Stimulated activated CD8-positive, alpha-beta memory T cell treated with anti-CD3 and anti-CD28 coated beads, Interleukin-4, amount 100 ng/mL, for 1 hour (primary cell): Measurements from ENCODE around the gene ACTN4.
"Not testable (repeated sequence)": the region's sequence is repeated elsewhere in the genome, so short reads cannot be mapped to it uniquely, and the experiment has no call there.

Experiments
- DNase-seq, 2 donors: peaks; one replicate each; pipeline ENCODE4 v3.0.0-alpha.2; 2020; ENCODE audit warnings: low read depth in 2 of 2, low spot score in 1 of 2

Gene ACTN4

GRCh38 chr19:38761884-38762389, 114.5 kb downstream of the ACTN4 start:
- DNase-seq = not testable (repeated sequence)

- no peak for DNase-seq
Observed at GRCh38 chr19:38763795-38764220, 116.4 kb downstream of the ACTN4 start.

- DNase-seq = no peak
Observed at GRCh38 chr19:38765214-38765613, 117.8 kb downstream of the ACTN4 start.

- DNase-seq = no peak
Observed at GRCh38 chr19:38766276-38767047, 119.0 kb downstream of the ACTN4 start.

GRCh38 chr19:38769635-38770211, 122.3 kb downstream of the ACTN4 start:
- peak; percentile 85 to 90 for DNase-seq

- not testable (repeated sequence) for DNase-seq
Observed at GRCh38 chr19:38770228-38770948, 122.9 kb downstream of the ACTN4 start.

- DNase-seq = not testable (repeated sequence)
Observed at GRCh38 chr19:38770949-38771275, 123.5 kb downstream of the ACTN4 start.

- not testable (repeated sequence) for DNase-seq
Observed at GRCh38 chr19:38771569-38771968, 124.1 kb downstream of the ACTN4 start.

GRCh38 chr19:38773469-38774177, 126.2 kb downstream of the ACTN4 start, which contains the start of gene LGALS7:
LGALS7 (minus strand) TSS chr19:38773517; CDS start chr19:38773492, 25 bp downstream.
- DNase-seq = no peak

- DNase-seq = no peak
Observed at GRCh38 chr19:38774181-38774950, 126.9 kb downstream of the ACTN4 start.

GRCh38 chr19:38778733-38779132, 131.3 kb downstream of the ACTN4 start:
- DNase-seq = no peak

- no peak for DNase-seq
Observed at GRCh38 chr19:38780443-38780842, 133.0 kb downstream of the ACTN4 start.

GRCh38 chr19:38781058-38781457, 133.6 kb downstream of the ACTN4 start:
- DNase-seq = no peak
